HG03097 (cell line): ENCODE results near the gene ZFAND2A.

Experiments
- ATAC-seq: cut with Tn5 transposase; IDR thresholded peaks from one replicate; pipeline ENCODE4 v1.9.1; 2021; ENCODE audit not compliant: unreplicated experiment, low FRiP score

Gene ZFAND2A

DNA sequence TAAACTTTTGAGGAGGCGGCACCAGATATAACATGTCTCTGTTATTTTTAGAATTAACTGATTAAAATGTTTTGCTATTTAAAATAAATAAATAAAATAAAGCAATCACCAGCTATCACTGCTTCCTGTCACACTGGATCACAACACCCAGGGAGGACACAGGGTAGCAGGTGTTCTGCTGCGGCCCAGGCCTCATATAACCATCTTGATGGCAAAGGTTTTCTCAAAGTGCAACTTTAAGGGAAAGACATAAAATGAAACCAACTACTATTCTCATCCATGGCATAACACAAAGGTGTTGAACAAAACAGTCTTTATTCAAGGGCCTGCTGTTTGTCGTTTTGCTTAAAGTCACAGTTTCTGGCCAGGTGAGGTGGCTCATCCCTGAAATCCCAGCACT is 48.8 kb downstream of the ZFAND2A start:
- ATAC-seq, result no peak

DNA sequence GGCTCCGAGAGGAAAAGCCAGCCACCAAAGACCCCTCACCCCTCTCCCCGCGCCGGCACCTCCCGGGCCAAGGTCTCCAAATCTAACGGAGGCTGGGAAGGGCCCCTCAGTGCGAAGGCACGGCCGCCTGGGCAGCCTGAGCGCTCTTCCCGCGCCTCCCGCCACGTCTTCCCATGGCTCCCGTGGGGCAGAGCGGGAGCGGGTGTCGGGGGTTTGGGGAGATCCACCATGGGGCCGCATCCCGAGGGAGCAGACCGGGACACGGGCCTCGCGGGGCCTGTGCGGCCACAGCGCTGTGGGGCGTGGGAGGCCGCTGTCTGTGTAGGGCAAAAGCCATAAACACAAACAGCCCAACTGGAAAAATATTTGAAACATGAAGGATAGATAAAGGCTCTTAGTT is 49.6 kb downstream of the ZFAND2A start:
- ATAC-seq, result no peak

DNA sequence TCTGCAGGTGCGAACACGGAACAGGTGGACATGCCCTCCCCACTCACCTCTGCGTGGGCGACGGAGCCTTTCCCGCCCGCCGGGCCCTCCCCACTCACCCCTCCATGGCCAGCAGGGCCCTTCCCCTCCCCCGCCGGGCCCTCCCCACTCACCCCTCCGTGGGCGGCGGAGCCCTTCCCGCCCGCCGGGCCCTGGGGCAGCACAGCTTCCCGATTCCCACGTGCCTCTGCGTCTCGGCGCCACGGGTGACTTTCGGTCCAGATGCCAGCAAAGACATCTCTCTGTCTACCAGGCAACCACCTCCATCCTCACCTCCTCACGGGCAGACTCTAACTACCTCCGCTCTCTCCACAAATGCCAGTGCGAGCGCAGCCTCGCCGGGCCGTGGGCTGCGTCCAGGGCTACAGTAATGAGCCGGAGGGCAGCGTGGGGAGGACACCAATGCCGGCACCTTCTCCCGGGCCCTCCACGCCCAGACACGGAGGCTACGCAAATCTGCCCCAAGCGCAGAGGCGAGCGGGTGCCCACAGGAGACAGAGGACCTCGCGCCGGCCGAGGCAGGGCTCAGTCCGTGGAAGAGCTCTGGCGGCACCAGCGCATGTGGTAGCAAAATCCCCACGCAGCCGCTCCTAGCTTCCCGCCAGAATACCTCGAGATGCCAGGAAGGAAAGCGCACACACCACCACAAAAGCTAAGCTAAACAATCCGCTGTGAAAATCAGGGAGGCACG is 50.2 kb downstream of the ZFAND2A start:
- ATAC-seq, result no peak

DNA sequence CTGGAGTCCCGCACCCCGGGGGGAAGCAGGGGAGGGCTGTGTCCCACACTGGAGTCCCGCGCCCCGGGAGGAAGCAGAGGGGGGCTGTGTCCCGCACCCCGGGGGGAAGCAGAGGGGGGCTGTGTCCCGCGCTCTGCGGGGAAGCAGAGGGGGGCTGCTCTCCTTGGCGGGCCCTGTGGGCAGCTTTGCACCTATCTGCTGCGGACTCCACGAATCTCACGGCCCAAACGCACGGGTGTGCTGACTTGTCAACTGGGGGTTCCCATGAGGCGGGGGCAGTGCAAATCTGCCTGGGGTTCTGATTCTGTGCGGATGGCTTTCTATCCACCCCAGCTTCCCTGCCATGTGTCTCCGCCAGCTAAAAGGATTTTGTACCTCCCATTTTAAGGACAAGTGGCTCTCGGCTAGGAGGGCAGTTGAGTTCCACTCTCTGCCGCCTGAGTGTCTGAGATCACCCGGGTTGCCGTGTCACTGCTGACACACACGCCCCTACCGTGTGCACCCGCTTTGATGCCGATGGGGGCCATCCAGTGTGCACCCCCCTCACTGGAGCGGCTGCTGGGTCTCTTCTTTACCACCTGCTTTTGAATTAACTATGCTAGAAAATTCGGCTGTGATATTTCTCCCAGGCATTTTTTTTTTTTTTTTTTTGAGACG is 51.6 kb downstream of the ZFAND2A start:
- ATAC-seq, result no peak

DNA sequence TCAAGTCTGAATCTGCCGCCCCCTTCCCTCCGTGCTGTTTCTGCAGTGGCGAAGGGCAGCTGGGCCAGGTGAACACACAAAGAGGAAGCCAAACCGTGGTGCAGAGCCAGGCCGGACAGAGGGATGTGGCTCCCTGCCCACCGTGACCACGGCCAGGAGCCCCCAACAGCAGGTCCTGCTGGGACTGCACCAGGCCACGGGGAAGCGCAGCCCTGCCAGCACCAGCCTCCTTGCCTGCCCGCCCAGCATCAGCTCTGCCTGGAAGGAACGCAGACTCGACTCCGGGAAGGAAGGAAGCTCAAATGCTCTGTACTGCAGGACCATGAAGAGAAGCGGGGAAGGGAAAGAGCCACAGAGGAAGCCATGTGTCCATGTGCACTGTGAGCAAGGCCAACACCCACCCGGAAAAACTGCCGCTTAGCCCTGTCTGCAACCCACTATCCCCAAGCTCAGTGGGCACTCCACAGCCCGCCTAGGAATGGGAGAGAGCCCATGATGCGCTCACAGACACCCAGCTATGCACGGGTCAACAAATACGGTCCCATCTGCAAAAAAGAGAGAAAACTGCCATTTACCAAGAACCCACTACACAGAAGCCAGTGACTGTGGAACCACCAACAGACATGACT is 53.1 kb downstream of the ZFAND2A start:
- no peak for ATAC-seq

DNA sequence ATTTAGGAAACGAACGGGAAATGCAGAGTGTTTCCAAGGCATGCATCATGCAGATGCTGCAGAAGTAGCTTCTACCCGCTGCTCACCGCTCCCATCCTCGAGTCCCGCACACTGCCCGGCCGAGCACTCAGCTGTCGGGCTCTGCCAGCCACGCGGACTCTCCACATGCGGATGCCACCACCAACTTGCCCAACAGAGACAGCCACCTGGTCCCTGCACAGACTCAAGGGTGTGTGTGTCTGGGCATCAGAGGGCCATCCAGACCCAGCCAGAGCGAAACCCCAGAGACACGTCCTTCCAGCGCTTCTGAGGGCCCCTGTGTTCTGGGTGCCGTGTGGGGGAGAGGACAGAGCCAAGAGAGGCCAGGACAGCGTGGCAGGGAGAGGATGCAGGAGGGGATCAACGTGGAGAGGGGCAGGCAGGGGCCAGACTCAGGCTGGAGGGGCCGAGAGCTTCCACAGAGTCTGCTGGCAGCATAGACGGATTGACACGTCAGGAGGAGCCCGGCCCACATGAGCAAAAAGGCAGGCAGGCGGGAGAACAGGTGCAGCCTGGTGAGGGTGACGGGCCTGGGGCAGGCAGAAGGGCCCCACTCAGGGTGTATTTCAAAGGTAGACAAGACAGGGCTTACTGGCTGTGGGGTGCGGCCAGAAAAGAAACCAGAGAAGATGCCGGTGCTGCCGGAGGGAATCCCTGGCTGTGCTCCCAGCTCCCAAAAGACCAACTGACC is 53.8 kb downstream of the ZFAND2A start:
- no peak for ATAC-seq

DNA sequence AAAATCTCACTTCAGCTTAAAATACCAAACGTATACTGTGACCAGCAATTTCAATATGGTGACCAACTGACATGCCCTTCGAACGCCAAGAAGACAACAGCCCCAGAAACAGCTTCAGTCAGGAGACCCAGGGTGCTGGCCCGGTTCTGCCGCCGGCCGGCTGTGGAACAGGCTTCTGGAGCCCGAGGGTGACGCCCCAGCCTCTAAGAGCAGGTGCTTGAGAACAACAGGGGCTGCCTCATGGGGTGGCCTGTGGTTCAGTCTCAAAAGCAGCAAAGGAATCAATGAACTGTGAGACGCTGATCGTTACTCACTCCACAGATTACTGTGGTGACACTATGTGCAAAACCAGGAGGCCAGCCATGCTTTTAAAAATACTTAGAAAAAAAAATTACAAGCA is 54.8 kb downstream of the ZFAND2A start:
- ATAC-seq, result no peak

DNA sequence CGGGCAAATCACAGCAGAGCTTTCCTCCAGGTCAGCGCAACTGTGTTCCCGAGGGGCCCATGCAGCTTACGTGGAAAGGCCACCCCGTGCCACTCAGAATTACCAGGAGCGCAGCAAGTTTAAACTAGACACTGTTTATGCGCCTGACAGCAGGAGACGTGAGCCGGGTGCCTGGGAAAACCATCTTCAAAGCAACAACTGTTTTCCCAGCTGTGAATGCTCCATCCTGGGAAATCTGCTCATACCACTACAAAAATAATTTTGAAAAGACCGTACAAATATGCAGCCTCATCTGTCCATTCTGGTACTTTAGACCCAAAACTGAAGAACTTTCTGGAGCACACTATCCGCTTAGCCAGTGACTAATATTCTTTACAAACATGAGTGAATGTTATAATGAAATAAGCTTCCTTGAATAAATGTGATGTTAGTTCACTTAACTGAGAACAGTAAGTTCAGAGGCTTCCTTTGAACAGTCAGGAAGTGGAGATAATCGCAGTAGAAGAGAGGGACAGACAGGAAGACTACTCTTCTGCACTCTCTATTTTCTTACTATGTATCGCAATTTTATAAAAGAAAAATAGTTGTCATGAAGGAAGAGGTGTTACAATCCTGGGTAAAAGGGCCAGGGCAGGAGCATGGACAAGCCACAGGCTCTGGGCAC is 55.3 kb downstream of the ZFAND2A start:
- no peak for ATAC-seq

DNA sequence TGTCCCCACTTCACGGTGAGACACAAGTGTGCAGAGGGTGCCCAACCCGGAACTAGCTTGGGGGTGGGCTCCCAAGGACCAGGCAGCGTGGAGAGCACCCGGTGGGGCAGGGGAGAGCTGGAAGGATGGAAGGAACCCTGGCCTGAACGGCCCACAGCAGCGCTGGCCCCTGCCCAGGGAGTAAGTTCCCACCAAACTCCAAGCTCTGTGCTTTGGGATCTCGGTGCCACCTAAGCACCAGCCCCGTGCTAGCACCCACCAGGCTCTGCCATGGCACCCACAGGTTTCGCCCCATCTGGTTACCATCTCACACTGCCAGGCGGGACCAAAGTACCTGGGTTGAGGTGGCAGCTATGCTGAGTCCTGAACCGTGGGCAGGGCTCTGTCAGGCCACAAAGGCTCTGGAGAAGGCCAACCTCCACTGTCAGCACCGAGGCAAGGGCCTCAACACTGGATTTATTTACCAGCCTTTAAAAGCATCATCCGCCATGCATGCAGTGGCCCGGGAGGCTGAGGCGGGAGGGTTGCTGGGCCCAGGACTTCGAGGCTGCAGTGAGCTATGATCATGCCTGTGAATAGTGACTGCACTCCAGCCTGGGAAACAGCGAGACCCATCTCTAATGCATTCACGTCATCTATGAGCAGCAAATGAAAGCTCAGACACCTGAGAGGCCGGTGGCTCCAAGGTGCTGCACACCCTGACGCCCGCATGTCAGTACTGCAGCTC is 56.0 kb downstream of the ZFAND2A start:
- ATAC-seq, result no peak

DNA sequence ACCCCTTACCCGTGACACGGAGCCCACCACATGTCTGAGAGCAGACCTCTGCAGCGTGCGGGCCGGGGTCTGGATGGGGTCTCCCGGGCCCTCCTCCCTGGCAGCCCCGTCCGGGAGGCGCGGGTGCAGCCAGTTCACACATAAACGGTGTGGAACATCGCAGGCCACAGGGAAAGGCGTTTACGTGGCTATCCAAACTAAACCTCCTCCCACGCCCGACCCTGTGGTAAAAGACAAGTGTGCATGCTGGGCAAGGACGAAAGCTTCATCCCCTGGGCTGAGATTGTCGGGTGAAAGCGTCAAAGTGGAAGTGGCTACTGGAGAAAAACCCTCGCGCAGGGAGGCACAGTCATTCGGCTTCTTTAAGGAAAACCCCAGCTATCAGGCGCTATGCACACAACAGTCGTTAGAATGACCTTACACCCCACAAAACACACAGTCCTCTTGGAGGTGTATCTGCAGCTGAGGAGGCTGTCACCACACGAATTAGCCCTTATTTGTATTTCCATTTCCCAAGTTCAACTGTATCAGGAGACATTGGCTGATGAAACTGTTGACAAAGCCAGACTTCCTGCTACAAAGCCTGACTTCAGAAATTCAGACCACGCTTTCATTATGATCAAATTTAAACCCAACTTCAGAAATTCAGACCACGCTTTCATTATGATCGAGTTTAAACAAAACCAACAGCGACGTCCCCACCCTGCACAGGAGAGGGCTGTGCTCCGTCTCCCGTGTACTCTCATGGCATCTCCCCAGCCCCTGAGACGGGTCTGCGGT is 56.8 kb downstream of the ZFAND2A start:
- no peak for ATAC-seq
